ENCODE measurements around the gene OBP2A.

Gene OBP2A

GRCh38 chr9:135551456-135551855 is 5.5 kb downstream of the OBP2A start:
- in situ Hi-C loops (cut with MboI; ENCODE audit: low sequenced_read_pairs) = no loop called here

- in situ Hi-C loops (cut with MboI; ENCODE audit: low sequenced_read_pairs) = no loop called here
These were observed 6.2 kb downstream of the OBP2A start for GRCh38 chr9:135552021-135552697.

- in situ Hi-C loops (cut with MboI; ENCODE audit: low sequenced_read_pairs) = no loop called here
These were observed 6.8 kb downstream of the OBP2A start for GRCh38 chr9:135552698-135553171.

- in situ Hi-C loops (cut with MboI; ENCODE audit: low sequenced_read_pairs) = no loop called here
These were observed 8.8 kb downstream of the OBP2A start for GRCh38 chr9:135554718-135555117.

- in situ Hi-C loops (cut with MboI; ENCODE audit: low sequenced_read_pairs) = no loop called here
These were observed 9.3 kb downstream of the OBP2A start for GRCh38 chr9:135555203-135555602.

GRCh38 chr9:135555910-135556309 is 10.0 kb downstream of the OBP2A start:
- in situ Hi-C loops (cut with MboI; ENCODE audit: low sequenced_read_pairs) = no loop called here

- in situ Hi-C loops (cut with MboI; ENCODE audit: low sequenced_read_pairs) = no loop called here
These were observed 13.7 kb downstream of the OBP2A start for GRCh38 chr9:135559606-135560005.

- in situ Hi-C loops (cut with MboI; ENCODE audit: low sequenced_read_pairs) = no loop called here
These were observed 15.7 kb downstream of the OBP2A start, which contains the start of gene PAEP for GRCh38 chr9:135561391-135562234. TSS of gene PAEP (plus strand) at chr9:135561756.

- in situ Hi-C loops (cut with MboI; ENCODE audit: low sequenced_read_pairs) = no loop called here
These were observed 16.4 kb downstream of the OBP2A start for GRCh38 chr9:135562235-135562745.

- in situ Hi-C loops (cut with MboI; ENCODE audit: low sequenced_read_pairs) = no loop called here
These were observed 17.1 kb downstream of the OBP2A start for GRCh38 chr9:135563039-135563476.

- in situ Hi-C loops (cut with MboI; ENCODE audit: low sequenced_read_pairs) = no loop called here
These were observed 17.9 kb downstream of the OBP2A start for GRCh38 chr9:135563858-135564257.

- in situ Hi-C loops (cut with MboI; ENCODE audit: low sequenced_read_pairs) = no loop called here
These were observed 19.3 kb downstream of the OBP2A start for GRCh38 chr9:135565141-135565628.

- in situ Hi-C loops (cut with MboI; ENCODE audit: low sequenced_read_pairs) = no loop called here
These were observed 19.7 kb downstream of the OBP2A start for GRCh38 chr9:135565636-135566035.

- in situ Hi-C loops (cut with MboI; ENCODE audit: low sequenced_read_pairs) = no loop called here
These were observed 20.6 kb downstream of the OBP2A start for GRCh38 chr9:135566552-135566951.

GRCh38 chr9:135567311-135567710 is 21.4 kb downstream of the OBP2A start:
- in situ Hi-C loops (cut with MboI; ENCODE audit: low sequenced_read_pairs) = no loop called here

- in situ Hi-C loops (cut with MboI; ENCODE audit: low sequenced_read_pairs) = no loop called here
These were observed 22.1 kb downstream of the OBP2A start for GRCh38 chr9:135568026-135568425.

GRCh38 chr9:135570456-135570855 is 24.5 kb downstream of the OBP2A start:
- in situ Hi-C loops (cut with MboI; ENCODE audit: low sequenced_read_pairs) = no loop called here

- in situ Hi-C loops (cut with MboI; ENCODE audit: low sequenced_read_pairs) = no loop called here
These were observed 26.3 kb downstream of the OBP2A start for GRCh38 chr9:135572233-135572632.

- in situ Hi-C loops (cut with MboI; ENCODE audit: low sequenced_read_pairs) = no loop called here
These were observed 27.2 kb downstream of the OBP2A start for GRCh38 chr9:135573124-135573523.

- in situ Hi-C loops (cut with MboI; ENCODE audit: low sequenced_read_pairs) = no loop called here
These were observed 28.4 kb downstream of the OBP2A start for GRCh38 chr9:135574331-135574730.

GRCh38 chr9:135574943-135575342 is 29.0 kb downstream of the OBP2A start:
- in situ Hi-C loops (cut with MboI; ENCODE audit: low sequenced_read_pairs) = no loop called here
